GM19099 (cell line): Measurements from ENCODE around the gene ASB18.

Source experiments
- POLR2A ChIP-seq: IDR thresholded peaks from 3 replicates; pipeline ENCODE4 v1.6.1; 2011; ENCODE audit warnings: low read depth; ENCODE audit not compliant: insufficient read length; ENCODE audit errors: extremely low read depth

Gene ASB18

GRCh38 chr2:236256366-236256985 is 7.7 kb downstream of the ASB18 start:
- no peak for TF ChIP-seq POLR2A

GRCh38 chr2:236254674-236255073 is 9.5 kb downstream of the ASB18 start:
- TF ChIP-seq POLR2A: no peak

GRCh38 chr2:236254001-236254400 is 10.2 kb downstream of the ASB18 start:
- TF ChIP-seq POLR2A: no peak

GRCh38 chr2:236252602-236253001 is 11.6 kb downstream of the ASB18 start:
- no peak for TF ChIP-seq POLR2A

GRCh38 chr2:236250909-236251579 is 13.2 kb downstream of the ASB18 start:
- no peak for TF ChIP-seq POLR2A

GRCh38 chr2:236250286-236250685 is 13.9 kb downstream of the ASB18 start:
- TF ChIP-seq POLR2A: no peak

- TF ChIP-seq POLR2A: no peak
These were observed 15.1 kb downstream of the ASB18 start for GRCh38 chr2:236249066-236249465.

GRCh38 chr2:236246711-236247246 is 17.4 kb downstream of the ASB18 start:
- TF ChIP-seq POLR2A: no peak

GRCh38 chr2:236244256-236244655 is 19.9 kb downstream of the ASB18 start:
- TF ChIP-seq POLR2A: no peak

GRCh38 chr2:236242057-236242495 is 22.1 kb downstream of the ASB18 start:
- TF ChIP-seq POLR2A: no peak

GRCh38 chr2:236241181-236242056 is 22.8 kb downstream of the ASB18 start:
- TF ChIP-seq POLR2A: no peak

- no peak for TF ChIP-seq POLR2A
These were observed 23.8 kb downstream of the ASB18 start for GRCh38 chr2:236240228-236240990.

- no peak for TF ChIP-seq POLR2A
These were observed 24.7 kb downstream of the ASB18 start for GRCh38 chr2:236239276-236240065.

GRCh38 chr2:236238751-236239150 is 25.5 kb downstream of the ASB18 start:
- TF ChIP-seq POLR2A: no peak
